ENCODE results near the gene MYLK. TPM values are rescaled to one million over a fixed set of nuclear protein-coding genes. Genes with fewer than 3 reads are reported as not detected.

MYLK gene
- total RNA-seq, 2 donors from 2014 or later = 30.5 to 85.1 TPM

DNA sequence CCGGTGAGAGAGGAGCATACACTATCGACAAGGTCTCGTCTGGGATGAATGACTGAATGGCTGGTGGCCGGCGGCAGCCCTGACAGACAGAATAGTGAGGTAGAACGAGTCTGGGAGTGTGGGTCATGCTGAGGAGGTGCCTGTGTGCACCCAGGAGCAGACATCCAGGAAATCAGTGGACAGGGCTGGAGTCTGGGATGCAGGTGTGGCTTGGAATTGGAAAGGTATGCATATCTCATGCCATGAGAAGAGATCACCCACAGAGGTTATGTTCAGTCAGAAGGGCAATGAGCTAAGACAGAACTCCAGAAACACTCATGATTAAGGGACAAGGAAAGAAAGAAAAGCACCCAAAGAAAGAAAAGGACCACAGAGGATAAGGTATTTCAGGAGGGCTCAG is 320.1 kb downstream of the MYLK start:
- Histone ChIP-seq H3K27me3 (no peaks in the 10 kb centered on the region), H3K4me1 (peaks cover 0 to 6% of the 10 kb centered on the region in 2 donors), H3K36me3 (no peaks in the 10 kb centered on the region), H3K9me3 (no peaks in the 10 kb centered on the region), H3K27ac (no peak overlapping the region), H3K4me3 (no peak overlapping the region)
- TF ChIP-seq, protein P1, sequence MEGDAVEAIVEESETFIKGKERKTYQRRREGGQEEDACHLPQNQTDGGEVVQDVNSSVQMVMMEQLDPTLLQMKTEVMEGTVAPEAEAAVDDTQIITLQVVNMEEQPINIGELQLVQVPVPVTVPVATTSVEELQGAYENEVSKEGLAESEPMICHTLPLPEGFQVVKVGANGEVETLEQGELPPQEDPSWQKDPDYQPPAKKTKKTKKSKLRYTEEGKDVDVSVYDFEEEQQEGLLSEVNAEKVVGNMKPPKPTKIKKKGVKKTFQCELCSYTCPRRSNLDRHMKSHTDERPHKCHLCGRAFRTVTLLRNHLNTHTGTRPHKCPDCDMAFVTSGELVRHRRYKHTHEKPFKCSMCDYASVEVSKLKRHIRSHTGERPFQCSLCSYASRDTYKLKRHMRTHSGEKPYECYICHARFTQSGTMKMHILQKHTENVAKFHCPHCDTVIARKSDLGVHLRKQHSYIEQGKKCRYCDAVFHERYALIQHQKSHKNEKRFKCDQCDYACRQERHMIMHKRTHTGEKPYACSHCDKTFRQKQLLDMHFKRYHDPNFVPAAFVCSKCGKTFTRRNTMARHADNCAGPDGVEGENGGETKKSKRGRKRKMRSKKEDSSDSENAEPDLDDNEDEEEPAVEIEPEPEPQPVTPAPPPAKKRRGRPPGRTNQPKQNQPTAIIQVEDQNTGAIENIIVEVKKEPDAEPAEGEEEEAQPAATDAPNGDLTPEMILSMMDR (IDR thresholded peaks at IDR 0.05) = no peak
- no peak for DNase-seq (ENCODE audit: low spot score)

DNA sequence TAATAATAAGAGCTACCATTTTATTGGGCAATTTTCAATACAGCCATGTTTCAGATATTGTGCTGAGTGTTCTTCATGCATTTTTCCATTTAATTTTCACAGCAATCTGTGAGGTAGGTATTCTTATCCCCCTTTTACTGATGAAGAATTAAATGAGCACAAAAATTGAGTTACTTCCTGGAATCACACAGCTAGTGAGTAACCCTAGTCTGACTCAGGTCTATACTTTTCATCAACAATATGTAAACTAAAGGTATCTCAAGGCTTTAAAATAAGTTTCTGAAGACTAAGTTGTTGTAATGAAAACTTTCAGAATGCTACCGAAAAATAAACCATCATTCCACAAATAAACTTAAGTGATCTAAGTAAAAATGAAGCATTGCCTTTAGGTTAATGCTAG is 321.6 kb downstream of the MYLK start:
- Histone ChIP-seq H3K27ac (no peak overlapping the region), H3K9me3 (no peaks in the 10 kb centered on the region), H3K4me3 (no peak overlapping the region), H3K36me3 (no peaks in the 10 kb centered on the region), H3K4me1 (no peaks in the 10 kb centered on the region), H3K27me3 (no peaks in the 10 kb centered on the region)
- DNase-seq (ENCODE audit: low spot score) = no peak
- TF ChIP-seq, protein P1 (IDR thresholded peaks at IDR 0.05) = no peak

DNA sequence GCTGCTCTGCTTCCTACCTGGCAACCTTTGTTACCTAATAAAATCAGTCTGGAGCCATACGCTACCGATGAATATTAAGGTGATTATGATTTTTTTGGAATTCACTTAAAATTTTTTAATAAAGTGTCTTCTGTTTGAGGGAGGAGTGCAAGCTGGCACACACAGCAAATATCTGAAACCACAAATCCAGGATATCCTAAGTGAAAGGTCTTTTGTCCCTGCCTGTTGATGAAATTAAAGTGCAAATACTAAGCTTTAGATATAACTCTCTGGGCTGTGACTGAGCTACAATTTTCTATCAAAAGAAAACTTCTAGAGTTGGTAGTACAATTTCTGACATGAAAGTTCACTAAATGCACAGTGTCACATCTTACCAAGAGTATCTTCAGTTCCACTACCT is 322.9 kb downstream of the MYLK start:
- TF ChIP-seq, protein P1 (IDR thresholded peaks at IDR 0.05) = no peak
- H3K9me3 ChIP-seq = no peaks in the 10 kb centered on the region
- no peak for DNase-seq (ENCODE audit: low spot score)

More for the DNA sequence above, 322.9 kb downstream of the MYLK start:
- Histone ChIP-seq H3K4me3 (no peak overlapping the region), H3K27ac (no peak overlapping the region), H3K27me3 (no peaks in the 10 kb centered on the region), H3K4me1 (no peaks in the 10 kb centered on the region), H3K36me3 (no peaks in the 10 kb centered on the region)

Other genes with a start within 250 kb of the MYLK start
- gene CCDC14, start 76.9 kb upstream of the MYLK start, total RNA-seq = 1 to 10 TPM; 7.7 to 7.9 TPM
- not detected for gene ROPN1, start 107.8 kb upstream of the MYLK start, total RNA-seq
- 10 to 100 TPM; 39.0 to 56.6 TPM for gene KALRN, start 149.0 kb upstream of the MYLK start, total RNA-seq